HepG2 (cell line): ENCODE results near the gene TJAP1. TPM values are rescaled to one million over a fixed set of nuclear protein-coding genes. Genes with fewer than 3 reads are reported as not detected.

Experiments used
- BHLHE40 ChIP-seq: IDR thresholded peaks from 2 replicates; pipeline ENCODE4 v1.6.1; 2011; ENCODE audit warnings: low read length, improper control_type of control experiment
- EEA1 ChIP-seq: sonication (generic); formaldehyde crosslinking; IDR thresholded peaks from 2 replicates; pipeline ENCODE4 v1.5.1; 2020; ENCODE audit warnings: mild to moderate bottlenecking, missing genetic modification reagents, borderline replicate concordance
- GATAD2A ChIP-seq: IDR thresholded peaks from 2 replicates; pipeline ENCODE4 v1.6.1; 2016
- HIVEP1 ChIP-seq: sonication (generic); formaldehyde crosslinking; IDR thresholded peaks from 2 replicates; pipeline ENCODE4 v1.4.0; 2020; ENCODE audit warnings: mild to moderate bottlenecking, missing genetic modification reagents
- KDM5A ChIP-seq: fragments of 200-600 bp; sonication (generic); IDR thresholded peaks from 2 replicates; pipeline ENCODE4 v1.7.0; 2018; ENCODE audit warnings: antibody characterized with exemption, mild to moderate bottlenecking, low read length, borderline replicate concordance
- NRL ChIP-seq: sonication (generic); formaldehyde crosslinking; IDR thresholded peaks from 2 replicates; pipeline ENCODE4 v1.5.0; 2020; ENCODE audit warnings: missing genetic modification reagents, mild to moderate bottlenecking, moderate library complexity, borderline replicate concordance
- PHF5A ChIP-seq: IDR thresholded peaks from one replicate; pipeline ENCODE4 v1.6.1; 2018; ENCODE audit warnings: low read depth, missing genetic modification reagents; ENCODE audit not compliant: unreplicated experiment
- RERE ChIP-seq: IDR thresholded peaks from 2 replicates; pipeline ENCODE4 v1.6.1; 2016; ENCODE audit warnings: low read depth, missing genetic modification reagents, missing compliant biosample characterization
- SOX6 ChIP-seq, 2 experiments: fragments of 450-650 bp in 1 of 2; sonication (generic) in 1 of 2; formaldehyde crosslinking in 1 of 2; IDR thresholded peaks; 2 replicates each; pipeline versions ENCODE4 v1.4.0 to v1.6.1; 2017 to 2020; ENCODE audit warnings: antibody characterized with exemption in 1 of 2, mild to moderate bottlenecking in 1 of 2, missing genetic modification reagents in 1 of 2
- ZFP41 ChIP-seq: sonication (generic); formaldehyde crosslinking; IDR thresholded peaks from 2 replicates; pipeline ENCODE4 v1.4.0; 2020; ENCODE audit warnings: mild to moderate bottlenecking, missing genetic modification reagents, borderline replicate concordance
- ZNF317 ChIP-seq: sonication (generic); formaldehyde crosslinking; IDR thresholded peaks from 2 replicates; pipeline ENCODE4 v1.5.0; 2020; ENCODE audit warnings: mild to moderate bottlenecking, missing genetic modification reagents
- ZNF75D ChIP-seq: sonication (generic); formaldehyde crosslinking; IDR thresholded peaks from 2 replicates; pipeline ENCODE4 v1.8.1; 2023; ENCODE audit warnings: missing genetic modification reagents, mild to moderate bottlenecking, borderline replicate concordance
- polyA plus RNA-seq, 8 experiments: library from polyadenylated mRNA; depleted of rRNA in 3 of 8; stranded (reverse) in 7 of 8; unstranded in 1 of 8; fragments of >200 nt; fragmentation: Illumina TruSeq in 4 of 8; extraction: Trizol in 4 of 8; gene quantifications; 2 replicates each; pipeline versions ENCODE4 v1.2.1 to v1.2.3, GENCODE V29; 2011 to 2016; ENCODE audit warnings: low read depth in 4 of 8, missing spikeins in 1 of 8, mixed read lengths in 1 of 8; ENCODE audit not compliant: insufficient read depth in 1 of 8
- total RNA-seq, 5 experiments: library from RNA; depleted of rRNA; stranded (reverse); fragments of >200 nt; fragmentation: Illumina TruSeq; extraction: Trizol; gene quantifications; 2 replicates each; pipeline ENCODE4 v1.2.3, GENCODE V29; 2016; ENCODE audit warnings: low read depth in 1 of 5
- TF ChIP-seq, protein P1 (sequence below): sonication (generic); formaldehyde crosslinking; IDR thresholded peaks from 2 replicates; pipeline ENCODE4 v1.4.0; 2020; ENCODE audit warnings: missing genetic modification reagents
- TF ChIP-seq, protein P2 (sequence below): sonication (generic); formaldehyde crosslinking; IDR thresholded peaks from 2 replicates; pipeline ENCODE4 v1.5.0; 2020; ENCODE audit warnings: mild to moderate bottlenecking, missing genetic modification reagents
- TF ChIP-seq, protein P3 (sequence below): sonication (generic); formaldehyde crosslinking; IDR thresholded peaks from 2 replicates; pipeline ENCODE4; 2020; ENCODE audit warnings: missing genetic modification reagents, mild to moderate bottlenecking, borderline replicate concordance

The TJAP1 gene
- total and polyA plus RNA-seq, 2 of the 13 experiments (the other 11 are each of a cell fraction or from before 2014, with no cell fraction given) = 15.7 to 41.6 TPM

GRCh38 chr6:43496370-43497128 is 19.2 kb downstream of the TJAP1 start (continued):
- TF ChIP-seq EEA1 (CRISPR knock-in tag) (no peak), SOX6 (IDR thresholded peaks at IDR 0.05) (no peak), SOX6 (CRISPR knock-in tag; IDR thresholded peaks at IDR 0.05) (peak; percentile 66), HIVEP1 (CRISPR knock-in tag) (0 out of 2 replicates have a peak, but pooled peaks have one; percentile 25), PHF5A (CRISPR knock-in tag) (peak; percentile 43), NRL (CRISPR knock-in tag) (peak; percentile 23; the same call in 1 of the 2 replicates), ZFP41 (CRISPR knock-in tag) (no peak), RERE (no peak), ZNF75D (CRISPR knock-in tag) (no peak), GATAD2A (CRISPR knock-in tag) (peak; percentile 76), KDM5A (no peak), ZNF317 (no peak), BHLHE40 (no peak; the same call in 1 of the 2 replicates)
- TF ChIP-seq, protein P1, sequence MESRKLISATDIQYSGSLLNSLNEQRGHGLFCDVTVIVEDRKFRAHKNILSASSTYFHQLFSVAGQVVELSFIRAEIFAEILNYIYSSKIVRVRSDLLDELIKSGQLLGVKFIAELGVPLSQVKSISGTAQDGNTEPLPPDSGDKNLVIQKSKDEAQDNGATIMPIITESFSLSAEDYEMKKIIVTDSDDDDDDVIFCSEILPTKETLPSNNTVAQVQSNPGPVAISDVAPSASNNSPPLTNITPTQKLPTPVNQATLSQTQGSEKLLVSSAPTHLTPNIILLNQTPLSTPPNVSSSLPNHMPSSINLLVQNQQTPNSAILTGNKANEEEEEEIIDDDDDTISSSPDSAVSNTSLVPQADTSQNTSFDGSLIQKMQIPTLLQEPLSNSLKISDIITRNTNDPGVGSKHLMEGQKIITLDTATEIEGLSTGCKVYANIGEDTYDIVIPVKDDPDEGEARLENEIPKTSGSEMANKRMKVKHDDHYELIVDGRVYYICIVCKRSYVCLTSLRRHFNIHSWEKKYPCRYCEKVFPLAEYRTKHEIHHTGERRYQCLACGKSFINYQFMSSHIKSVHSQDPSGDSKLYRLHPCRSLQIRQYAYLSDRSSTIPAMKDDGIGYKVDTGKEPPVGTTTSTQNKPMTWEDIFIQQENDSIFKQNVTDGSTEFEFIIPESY (CRISPR knock-in tag) = 0 out of 2 replicates have a peak, but pooled peaks have one; percentile 32
- TF ChIP-seq, protein P2, sequence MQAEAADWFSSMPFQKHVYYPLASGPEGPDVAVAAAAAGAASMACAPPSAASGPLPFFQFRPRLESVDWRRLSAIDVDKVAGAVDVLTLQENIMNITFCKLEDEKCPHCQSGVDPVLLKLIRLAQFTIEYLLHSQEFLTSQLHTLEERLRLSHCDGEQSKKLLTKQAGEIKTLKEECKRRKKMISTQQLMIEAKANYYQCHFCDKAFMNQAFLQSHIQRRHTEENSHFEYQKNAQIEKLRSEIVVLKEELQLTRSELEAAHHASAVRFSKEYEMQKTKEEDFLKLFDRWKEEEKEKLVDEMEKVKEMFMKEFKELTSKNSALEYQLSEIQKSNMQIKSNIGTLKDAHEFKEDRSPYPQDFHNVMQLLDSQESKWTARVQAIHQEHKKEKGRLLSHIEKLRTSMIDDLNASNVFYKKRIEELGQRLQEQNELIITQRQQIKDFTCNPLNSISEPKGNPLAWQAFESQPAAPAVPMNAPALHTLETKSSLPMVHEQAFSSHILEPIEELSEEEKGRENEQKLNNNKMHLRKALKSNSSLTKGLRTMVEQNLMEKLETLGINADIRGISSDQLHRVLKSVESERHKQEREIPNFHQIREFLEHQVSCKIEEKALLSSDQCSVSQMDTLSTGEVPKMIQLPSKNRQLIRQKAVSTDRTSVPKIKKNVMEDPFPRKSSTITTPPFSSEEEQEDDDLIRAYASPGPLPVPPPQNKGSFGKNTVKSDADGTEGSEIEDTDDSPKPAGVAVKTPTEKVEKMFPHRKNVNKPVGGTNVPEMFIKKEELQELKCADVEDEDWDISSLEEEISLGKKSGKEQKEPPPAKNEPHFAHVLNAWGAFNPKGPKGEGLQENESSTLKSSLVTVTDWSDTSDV (CRISPR knock-in tag) = peak; percentile 69; the same call in 1 of the 2 replicates
- TF ChIP-seq, protein P3, sequence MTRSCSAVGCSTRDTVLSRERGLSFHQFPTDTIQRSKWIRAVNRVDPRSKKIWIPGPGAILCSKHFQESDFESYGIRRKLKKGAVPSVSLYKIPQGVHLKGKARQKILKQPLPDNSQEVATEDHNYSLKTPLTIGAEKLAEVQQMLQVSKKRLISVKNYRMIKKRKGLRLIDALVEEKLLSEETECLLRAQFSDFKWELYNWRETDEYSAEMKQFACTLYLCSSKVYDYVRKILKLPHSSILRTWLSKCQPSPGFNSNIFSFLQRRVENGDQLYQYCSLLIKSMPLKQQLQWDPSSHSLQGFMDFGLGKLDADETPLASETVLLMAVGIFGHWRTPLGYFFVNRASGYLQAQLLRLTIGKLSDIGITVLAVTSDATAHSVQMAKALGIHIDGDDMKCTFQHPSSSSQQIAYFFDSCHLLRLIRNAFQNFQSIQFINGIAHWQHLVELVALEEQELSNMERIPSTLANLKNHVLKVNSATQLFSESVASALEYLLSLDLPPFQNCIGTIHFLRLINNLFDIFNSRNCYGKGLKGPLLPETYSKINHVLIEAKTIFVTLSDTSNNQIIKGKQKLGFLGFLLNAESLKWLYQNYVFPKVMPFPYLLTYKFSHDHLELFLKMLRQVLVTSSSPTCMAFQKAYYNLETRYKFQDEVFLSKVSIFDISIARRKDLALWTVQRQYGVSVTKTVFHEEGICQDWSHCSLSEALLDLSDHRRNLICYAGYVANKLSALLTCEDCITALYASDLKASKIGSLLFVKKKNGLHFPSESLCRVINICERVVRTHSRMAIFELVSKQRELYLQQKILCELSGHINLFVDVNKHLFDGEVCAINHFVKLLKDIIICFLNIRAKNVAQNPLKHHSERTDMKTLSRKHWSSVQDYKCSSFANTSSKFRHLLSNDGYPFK = no peak
